ENCODE results near the gene MLH3. TPM values are rescaled to one million over a fixed set of nuclear protein-coding genes. Genes with fewer than 3 reads are reported as not detected.
"Not testable (repeated sequence)": the region's sequence is repeated elsewhere in the genome, so short reads cannot be mapped to it uniquely, and the experiment has no call there.

The MLH3 gene
- polyA plus RNA-seq, 1 donor from 2014 or later: 17.3 TPM

DNA sequence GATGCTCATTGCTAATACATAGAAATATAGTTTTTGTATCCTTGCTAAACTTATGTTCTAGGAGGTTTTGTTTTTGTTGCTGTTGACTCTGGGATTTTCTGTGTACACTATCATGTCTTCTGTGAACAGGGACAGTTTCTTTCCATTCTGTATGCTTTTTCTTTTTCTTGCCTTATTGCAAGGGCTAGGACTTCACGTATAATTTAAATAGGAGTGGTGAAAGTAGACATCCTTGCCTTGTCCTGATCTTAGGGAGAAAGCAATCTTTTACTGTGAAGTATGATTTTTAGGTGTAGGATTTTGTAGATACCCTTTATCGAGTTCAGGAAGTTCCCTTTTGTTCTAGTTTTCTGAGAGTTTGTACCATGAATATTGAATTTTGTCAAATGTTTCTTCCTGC is 50.0 kb downstream of the MLH3 start:
- Histone ChIP-seq H4K20me1 (ENCODE audit: insufficient read depth) (no peaks in the 10 kb centered on the region), H3K9me2 (ENCODE audit: insufficient read depth, low read length) (no peaks in the 10 kb centered on the region), H3K4me2 (ENCODE audit: low read length) (no peak overlapping the region), H3K9me3 (ENCODE audit: low read length) (no peaks in the 10 kb centered on the region), H3K9ac (ENCODE audit: low read length) (no peak overlapping the region), H3K79me2 (replicated peaks; ENCODE audit: insufficient read depth, low read length) (peaks cover 16% of the 10 kb centered on the region), H3K27ac (ENCODE audit: low read length) (no peak overlapping the region), H3K27me3 (ENCODE audit: insufficient read depth, low read depth, low read length) (no peaks in the 10 kb centered on the region), H2AFZ (ENCODE audit: low read depth, low read length) (no peak overlapping the region), H3K4me3 (ENCODE audit: low read length) (no peak overlapping the region), H3F3A (ENCODE audit: insufficient read depth, low read length, poor library complexity, severe bottlenecking) (peaks cover 6% of the 10 kb centered on the region), H3K36me3 (ENCODE audit: insufficient read depth, low read length) (no peaks in the 10 kb centered on the region)
- no peak for TF ChIP-seq POLR2AphosphoS5 (IDR thresholded peaks at IDR 0.05)
- TF ChIP-seq EP300 (conservative IDR thresholded peaks at IDR 0.05; ENCODE audit: poor library complexity, severe bottlenecking): no peak
- TF ChIP-seq CTCF (IDR thresholded peaks at IDR 0.05; ENCODE audit: poor library complexity, severe bottlenecking): no peak
- TF ChIP-seq MXI1 (conservative IDR thresholded peaks at IDR 0.05; ENCODE audit: poor library complexity, severe bottlenecking): no peak
- TF ChIP-seq TAF1 (IDR thresholded peaks at IDR 0.05; ENCODE audit: low read depth): no peak
- no peak for TF ChIP-seq RAD21 (conservative IDR thresholded peaks at IDR 0.05)
- no peak for TF ChIP-seq SMC3 (conservative IDR thresholded peaks at IDR 0.05; ENCODE audit: poor library complexity)
- TF ChIP-seq EZH2 (IDR thresholded peaks at IDR 0.05; ENCODE audit: borderline replicate concordance, insufficient read depth, low read length, poor library complexity, severe bottlenecking): no peak
- TF ChIP-seq REST (IDR thresholded peaks at IDR 0.05; ENCODE audit: borderline replicate concordance): no peak

DNA sequence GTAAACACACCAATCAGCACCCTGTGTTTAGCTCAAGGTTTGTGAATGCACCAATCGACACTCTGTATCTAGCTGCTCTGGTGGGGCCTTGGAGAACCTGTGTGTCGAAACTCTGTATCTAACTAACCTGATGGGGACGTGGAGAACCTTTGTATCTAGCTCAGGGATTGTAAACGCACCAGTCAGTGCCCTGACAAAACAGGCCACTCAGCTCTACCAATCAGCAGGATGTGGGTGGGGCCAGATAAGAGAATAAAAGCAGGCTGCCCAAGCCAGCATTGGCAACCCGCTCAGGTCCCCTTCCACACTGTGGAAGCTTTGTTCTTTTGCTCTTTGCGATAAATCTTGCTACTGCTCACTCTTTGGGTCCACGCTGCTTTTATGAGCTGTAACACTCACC is 55.5 kb downstream of the MLH3 start:
- H3K27me3 ChIP-seq (ENCODE audit: insufficient read depth, low read depth, low read length): not testable (repeated sequence)

DNA sequence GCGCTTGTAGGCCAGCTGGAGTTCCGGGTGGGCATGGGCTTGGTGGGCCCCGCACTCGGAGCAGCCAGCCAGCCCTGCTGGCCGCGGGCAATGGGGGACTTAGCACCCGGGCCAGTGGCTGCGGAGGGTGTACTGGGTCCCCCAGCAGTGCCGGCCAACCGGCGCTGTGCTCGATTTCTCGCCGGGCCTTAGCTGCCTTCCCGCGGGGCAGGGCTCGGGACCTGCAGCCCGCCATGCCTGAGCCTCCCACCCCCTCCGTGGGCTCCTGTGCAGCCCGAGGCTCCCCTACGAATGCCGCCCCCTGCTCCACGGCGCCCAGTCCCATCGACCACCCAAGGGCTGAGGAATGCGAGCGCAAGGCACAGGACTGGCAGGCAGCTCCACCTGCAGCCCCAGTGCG is 57.1 kb downstream of the MLH3 start:
- H3K79me2 ChIP-seq (replicated peaks; ENCODE audit: insufficient read depth, low read length); H3K36me3 ChIP-seq (ENCODE audit: insufficient read depth, low read length); H3K27ac ChIP-seq (ENCODE audit: low read length); H3K4me3 ChIP-seq (ENCODE audit: low read length); H3F3A ChIP-seq (ENCODE audit: insufficient read depth, low read length, poor library complexity, severe bottlenecking); H3K9ac ChIP-seq (ENCODE audit: low read length); H4K20me1 ChIP-seq (ENCODE audit: insufficient read depth); H3K4me2 ChIP-seq (ENCODE audit: low read length); H3K9me3 ChIP-seq (ENCODE audit: low read length); H3K27me3 ChIP-seq (ENCODE audit: insufficient read depth, low read depth, low read length); H3K9me2 ChIP-seq (ENCODE audit: insufficient read depth, low read length); H2AFZ ChIP-seq (ENCODE audit: low read depth, low read length): not testable (repeated sequence)

More for the DNA sequence above, 55.5 kb downstream of the MLH3 start:
- not testable (repeated sequence) for H3K27ac ChIP-seq (ENCODE audit: low read length); H3F3A ChIP-seq (ENCODE audit: insufficient read depth, low read length, poor library complexity, severe bottlenecking); H2AFZ ChIP-seq (ENCODE audit: low read depth, low read length); H3K4me2 ChIP-seq (ENCODE audit: low read length); H3K4me3 ChIP-seq (ENCODE audit: low read length); H3K9me3 ChIP-seq (ENCODE audit: low read length); H3K79me2 ChIP-seq (replicated peaks; ENCODE audit: insufficient read depth, low read length); H4K20me1 ChIP-seq (ENCODE audit: insufficient read depth); H3K9me2 ChIP-seq (ENCODE audit: insufficient read depth, low read length); H3K9ac ChIP-seq (ENCODE audit: low read length); H3K36me3 ChIP-seq (ENCODE audit: insufficient read depth, low read length)

Data from neural cell (in vitro differentiated cells).